Parathyroid adenoma (tissue), 2 donors: ENCODE data around the gene LDHD.

ENCODE experiments used
- H2AFZ ChIP-seq: fragments of 300-600 bp; sonication (generic); one replicate; pipeline ENCODE4 v1.7.0; 2017; ENCODE audit warnings: antibody characterized with exemption, mild to moderate bottlenecking
- H3K27ac ChIP-seq: fragments of 300-600 bp; sonication (generic); one replicate; pipeline ENCODE4 v1.7.0; 2017
- H3K27me3 ChIP-seq: fragments of 300-600 bp; sonication (generic); one replicate; pipeline ENCODE4 v1.7.0; 2017; ENCODE audit warnings: low read length; ENCODE audit not compliant: control insufficient read depth, insufficient read depth
- H3K36me3 ChIP-seq: fragments of 300-600 bp; sonication (generic); one replicate; pipeline ENCODE4 v1.7.0; 2017; ENCODE audit warnings: low read length; ENCODE audit not compliant: control insufficient read depth, insufficient read depth
- H3K4me1 ChIP-seq: fragments of 300-600 bp; sonication (generic); one replicate; pipeline ENCODE4 v1.7.0; 2017; ENCODE audit warnings: control low read depth
- H3K4me2 ChIP-seq: fragments of 300-600 bp; sonication (generic); one replicate; pipeline ENCODE4 v1.7.0; 2017; ENCODE audit warnings: low read length
- H3K4me3 ChIP-seq: fragments of 300-600 bp; sonication (generic); one replicate; pipeline ENCODE4 v1.7.0; 2017; ENCODE audit warnings: low read depth, low read length
- H3K79me2 ChIP-seq: fragments of 300-600 bp; sonication (generic); one replicate; pipeline ENCODE4 v1.7.0; 2017; ENCODE audit warnings: control low read depth
- H3K9ac ChIP-seq: fragments of 300-600 bp; sonication (generic); one replicate; pipeline ENCODE4 v1.7.0; 2017; ENCODE audit warnings: mild to moderate bottlenecking
- H3K9me3 ChIP-seq: fragments of 300-600 bp; sonication (generic); one replicate; pipeline ENCODE4 v1.7.0; 2017; ENCODE audit warnings: low read length; ENCODE audit not compliant: control insufficient read depth
- TF ChIP-seq, protein P1 (sequence below): fragments of 300-600 bp; sonication (generic); IDR thresholded peaks from one replicate; pipeline ENCODE4 v1.7.0; 2017; ENCODE audit warnings: antibody characterized with exemption, mild to moderate bottlenecking
- donor health status: primary hyperparathyroidism.

LDHD gene

DNA sequence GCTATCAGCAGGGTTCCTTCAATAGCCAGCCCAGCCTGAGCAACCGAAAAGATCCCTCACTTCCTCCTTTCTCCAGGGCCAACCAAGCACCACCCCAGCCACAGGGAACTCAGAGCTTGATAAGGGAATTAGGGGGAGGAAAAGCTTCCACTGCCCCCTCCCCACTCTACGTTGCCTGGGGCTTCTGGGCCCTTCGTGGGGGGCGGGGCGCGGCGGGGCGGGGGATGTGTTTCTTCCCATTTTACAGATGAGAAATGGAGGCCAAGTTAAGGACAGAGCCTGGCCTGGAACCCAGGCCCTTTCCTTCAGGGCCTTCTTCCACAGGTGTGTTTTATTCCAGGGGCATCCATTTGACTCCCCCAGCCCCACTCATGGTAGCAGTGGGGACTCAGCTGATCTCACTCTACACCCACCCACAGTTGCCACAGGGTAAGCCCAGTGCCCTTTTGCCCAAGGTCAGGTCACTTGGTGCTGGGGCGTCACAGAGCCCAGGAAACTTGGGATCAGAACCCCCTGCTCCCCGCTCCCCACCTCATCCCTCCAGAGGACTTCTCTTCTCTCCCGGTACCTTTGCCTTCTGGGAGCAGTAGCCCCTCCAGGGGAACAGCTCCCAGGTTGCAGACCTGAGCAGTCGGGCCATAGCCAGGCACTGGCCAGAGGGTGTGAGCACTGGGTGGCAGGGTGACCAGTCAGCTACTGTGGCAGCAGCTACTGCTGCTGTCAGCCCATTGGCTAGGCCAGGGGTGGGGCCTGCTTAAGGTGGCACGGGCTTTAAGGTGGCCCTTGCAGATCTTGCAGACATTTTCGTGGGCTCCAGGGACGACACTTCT, at the start of gene LDHD:
LDHD (minus strand) TSS at position 700 of the 830 bp plus-strand sequence; CDS start at position 640, 60 bp downstream.
- H2AFZ ChIP-seq, result peak within 1 kb of the TSS; percentile 92
- peaks cover 2% of the 10 kb centered on the region for H3K79me2 ChIP-seq
- H3K4me2 ChIP-seq, result peak within 1 kb of the TSS; percentile 80
- H3K9me3 ChIP-seq, result no peaks in the 10 kb centered on the region
- H3K4me1 ChIP-seq, result peaks cover 11% of the 10 kb centered on the region
- TF ChIP-seq, protein P1, sequence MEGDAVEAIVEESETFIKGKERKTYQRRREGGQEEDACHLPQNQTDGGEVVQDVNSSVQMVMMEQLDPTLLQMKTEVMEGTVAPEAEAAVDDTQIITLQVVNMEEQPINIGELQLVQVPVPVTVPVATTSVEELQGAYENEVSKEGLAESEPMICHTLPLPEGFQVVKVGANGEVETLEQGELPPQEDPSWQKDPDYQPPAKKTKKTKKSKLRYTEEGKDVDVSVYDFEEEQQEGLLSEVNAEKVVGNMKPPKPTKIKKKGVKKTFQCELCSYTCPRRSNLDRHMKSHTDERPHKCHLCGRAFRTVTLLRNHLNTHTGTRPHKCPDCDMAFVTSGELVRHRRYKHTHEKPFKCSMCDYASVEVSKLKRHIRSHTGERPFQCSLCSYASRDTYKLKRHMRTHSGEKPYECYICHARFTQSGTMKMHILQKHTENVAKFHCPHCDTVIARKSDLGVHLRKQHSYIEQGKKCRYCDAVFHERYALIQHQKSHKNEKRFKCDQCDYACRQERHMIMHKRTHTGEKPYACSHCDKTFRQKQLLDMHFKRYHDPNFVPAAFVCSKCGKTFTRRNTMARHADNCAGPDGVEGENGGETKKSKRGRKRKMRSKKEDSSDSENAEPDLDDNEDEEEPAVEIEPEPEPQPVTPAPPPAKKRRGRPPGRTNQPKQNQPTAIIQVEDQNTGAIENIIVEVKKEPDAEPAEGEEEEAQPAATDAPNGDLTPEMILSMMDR, result no peak
- peak within 1 kb of the TSS; percentile 85 for H3K4me3 ChIP-seq
- no peaks in the 10 kb centered on the region for H3K27me3 ChIP-seq
- peak within 1 kb of the TSS; percentile 49 for H3K27ac ChIP-seq
- no peak within 1 kb of the TSS for H3K9ac ChIP-seq
- H3K36me3 ChIP-seq, result no peaks in the 10 kb centered on the region

DNA sequence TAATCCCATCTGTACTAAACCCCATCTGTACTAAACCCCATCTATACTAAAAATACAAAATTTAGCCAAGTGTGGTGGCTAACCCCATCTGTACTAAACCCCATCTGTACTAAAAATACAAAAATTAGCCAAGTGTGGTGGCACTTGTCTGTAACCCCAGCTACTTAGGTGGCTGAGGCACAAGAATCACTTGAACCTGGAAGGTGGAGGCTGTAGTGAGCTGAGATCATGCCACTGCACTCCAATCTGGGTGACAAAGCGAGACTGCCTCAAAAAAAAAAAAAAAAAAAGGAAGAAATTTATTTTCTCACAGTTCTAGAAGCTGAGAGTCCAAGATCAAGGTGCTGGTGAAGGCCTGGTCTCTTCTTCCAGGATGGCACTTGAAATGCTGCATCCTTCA, 43.8 kb upstream of the LDHD start:
- no peak overlapping the region for H2AFZ ChIP-seq
- H3K9ac ChIP-seq, result no peak overlapping the region
- H3K27me3 ChIP-seq, result no peaks in the 10 kb centered on the region
- no peaks in the 10 kb centered on the region for H3K9me3 ChIP-seq
- peaks cover 8% of the 10 kb centered on the region for H3K79me2 ChIP-seq
- H3K36me3 ChIP-seq, result no peaks in the 10 kb centered on the region
- H3K4me3 ChIP-seq, result no peak overlapping the region
- TF ChIP-seq, protein P1, result no peak
- H3K4me1 ChIP-seq, result no peaks in the 10 kb centered on the region
- no peak overlapping the region for H3K27ac ChIP-seq
- H3K4me2 ChIP-seq, result no peak overlapping the region

DNA sequence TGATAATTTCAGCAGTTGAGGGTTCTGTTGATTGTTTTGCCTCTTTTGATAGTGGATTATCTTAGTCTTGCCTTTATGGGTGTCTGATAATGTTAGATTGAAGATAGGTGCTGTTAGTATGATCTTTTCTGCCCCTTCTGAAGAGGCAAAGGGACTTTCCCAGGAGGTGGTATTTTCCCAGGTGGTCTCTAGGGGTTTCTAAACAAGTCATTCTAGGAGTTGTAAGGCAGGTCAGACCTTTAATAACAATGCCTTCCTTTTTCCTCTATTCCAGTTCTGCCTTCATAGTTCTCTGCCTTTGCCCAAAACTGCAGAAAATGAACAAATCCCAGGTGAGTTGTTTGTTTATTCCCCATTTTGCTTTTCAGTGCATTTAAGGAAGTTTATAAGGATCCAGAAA, 36.1 kb upstream of the LDHD start:
- H3K36me3 ChIP-seq, result no peaks in the 10 kb centered on the region
- no peaks in the 10 kb centered on the region for H3K9me3 ChIP-seq
- H3K4me3 ChIP-seq, result no peak overlapping the region
- TF ChIP-seq, protein P1, result no peak
- H3K4me2 ChIP-seq, result no peak overlapping the region
- no peak overlapping the region for H3K9ac ChIP-seq
- no peaks in the 10 kb centered on the region for H3K4me1 ChIP-seq
- H3K27me3 ChIP-seq, result no peaks in the 10 kb centered on the region
- H3K27ac ChIP-seq, result no peak overlapping the region
- H3K79me2 ChIP-seq, result no peaks in the 10 kb centered on the region
- no peak overlapping the region for H2AFZ ChIP-seq

DNA sequence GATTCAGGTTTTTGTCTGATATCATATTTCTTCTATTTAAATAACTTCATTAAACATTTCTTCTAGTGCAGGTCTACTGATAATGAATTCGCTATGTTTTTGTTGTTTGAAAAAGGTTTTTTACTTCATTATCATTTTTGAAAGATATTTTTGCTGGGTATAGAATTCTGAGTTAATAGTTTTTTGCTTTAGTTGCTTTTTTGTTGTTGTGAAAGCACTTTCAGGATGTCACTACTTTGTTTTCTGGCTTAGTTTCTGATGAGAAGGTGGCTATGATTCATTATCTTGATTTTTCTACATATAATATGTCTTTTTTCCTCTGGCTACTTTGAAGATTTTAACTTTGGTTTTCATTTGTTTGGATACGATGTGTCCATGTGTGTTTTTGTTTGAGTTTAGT, 35.2 kb upstream of the LDHD start:
- TF ChIP-seq, protein P1, result no peak
- H3K36me3 ChIP-seq, result no peaks in the 10 kb centered on the region
- H3K79me2 ChIP-seq, result no peaks in the 10 kb centered on the region

More for the DNA sequence above, 35.2 kb upstream of the LDHD start:
- no peak overlapping the region for H3K9ac ChIP-seq
- no peak overlapping the region for H2AFZ ChIP-seq
- no peak overlapping the region for H3K4me3 ChIP-seq
- H3K27me3 ChIP-seq, result no peaks in the 10 kb centered on the region
- no peak overlapping the region for H3K4me2 ChIP-seq
- no peak overlapping the region for H3K27ac ChIP-seq
- H3K4me1 ChIP-seq, result no peaks in the 10 kb centered on the region
- no peaks in the 10 kb centered on the region for H3K9me3 ChIP-seq
